ENCODE results near the gene GET3. TPM values are rescaled to one million over a fixed set of nuclear protein-coding genes. Genes with fewer than 3 reads are reported as not detected.
"Not testable (repeated sequence)": the region's sequence is repeated elsewhere in the genome, so short reads cannot be mapped to it uniquely, and the experiment has no call there.

Gene GET3
- total RNA-seq, 1 donor from 2014 or later = 64.8 TPM

- no peak for DNase-seq (ENCODE audit: low spot score)
Measured at GRCh38 chr19:12715929-12716328, 21.4 kb upstream of the GET3 start.

GRCh38 chr19:12720296-12720695, 17.0 kb upstream of the GET3 start:
- DNase-seq (ENCODE audit: low spot score) = no peak

- DNase-seq (ENCODE audit: low spot score) = no peak
Measured at GRCh38 chr19:12720851-12721655, 16.2 kb upstream of the GET3 start.

- DNase-seq (ENCODE audit: low spot score) = peak; percentile 31
Measured at GRCh38 chr19:12721656-12722565, 15.4 kb upstream of the GET3 start.

GRCh38 chr19:12722566-12723380, 14.5 kb upstream of the GET3 start:
- peak; percentile 99 for DNase-seq (ENCODE audit: low spot score)

- no peak for DNase-seq (ENCODE audit: low spot score)
Measured at GRCh38 chr19:12723381-12723640, 14.0 kb upstream of the GET3 start.

- peak; percentile 42 for DNase-seq (ENCODE audit: low spot score)
Measured at GRCh38 chr19:12723641-12724426, 13.5 kb upstream of the GET3 start, which contains the start of gene TNPO2. TSS of gene TNPO2 (minus strand) at chr19:12723932. CDS start at chr19:12720977, 2,955 bp downstream.

GRCh38 chr19:12725612-12726011, 11.7 kb upstream of the GET3 start:
- not testable (repeated sequence) for DNase-seq (ENCODE audit: low spot score)

GRCh38 chr19:12726988-12727316, 10.3 kb upstream of the GET3 start:
- no peak for DNase-seq (ENCODE audit: low spot score)

GRCh38 chr19:12727745-12728433, 9.4 kb upstream of the GET3 start:
- DNase-seq (ENCODE audit: low spot score) = no peak

GRCh38 chr19:12730064-12730463, 7.2 kb upstream of the GET3 start:
- no peak for DNase-seq (ENCODE audit: low spot score)

- no peak for DNase-seq (ENCODE audit: low spot score)
Measured at GRCh38 chr19:12731337-12731736, 6.0 kb upstream of the GET3 start.

GRCh38 chr19:12733369-12734214, 3.7 kb upstream of the GET3 start:
- DNase-seq (ENCODE audit: low spot score) = no peak

- no peak for DNase-seq (ENCODE audit: low spot score)
Measured at GRCh38 chr19:12737835-12738351, 596 bp downstream of the GET3 start.

- no peak for DNase-seq (ENCODE audit: low spot score)
Measured at GRCh38 chr19:12745166-12745897, 8.0 kb downstream of the GET3 start.

GRCh38 chr19:12748489-12748888, 11.2 kb downstream of the GET3 start:
- DNase-seq (ENCODE audit: low spot score) = no peak

- DNase-seq (ENCODE audit: low spot score) = no peak
Measured at GRCh38 chr19:12749938-12750521, 12.7 kb downstream of the GET3 start.

GRCh38 chr19:12750851-12751250, 13.6 kb downstream of the GET3 start:
- DNase-seq (ENCODE audit: low spot score) = no peak

GRCh38 chr19:12751635-12752034, 14.3 kb downstream of the GET3 start, which contains the start of gene BEST2:
TSS of gene BEST2 (plus strand) at chr19:12751791. CDS start at chr19:12752593, 802 bp downstream.
- no peak for DNase-seq (ENCODE audit: low spot score)

Measured in mucosa of gallbladder (tissue), 1 donor.